HL-60 (cell line): ENCODE data around the gene CENPX.

ENCODE experiments used
- POLR2AphosphoS5 ChIP-seq: IDR thresholded peaks from 2 replicates; pipeline ENCODE4 v1.6.1; 2012; ENCODE audit warnings: low read depth
- SPI1 ChIP-seq: IDR thresholded peaks from 2 replicates; pipeline ENCODE4 v1.6.1; 2012; ENCODE audit warnings: low read depth, mild to moderate bottlenecking, borderline replicate concordance
- TF ChIP-seq, protein P1 (sequence below): IDR thresholded peaks from one replicate; pipeline ENCODE4 v1.5.1; 2011; ENCODE audit warnings: low read length, control low read depth, inconsistent platforms; ENCODE audit not compliant: insufficient read depth

DNA sequence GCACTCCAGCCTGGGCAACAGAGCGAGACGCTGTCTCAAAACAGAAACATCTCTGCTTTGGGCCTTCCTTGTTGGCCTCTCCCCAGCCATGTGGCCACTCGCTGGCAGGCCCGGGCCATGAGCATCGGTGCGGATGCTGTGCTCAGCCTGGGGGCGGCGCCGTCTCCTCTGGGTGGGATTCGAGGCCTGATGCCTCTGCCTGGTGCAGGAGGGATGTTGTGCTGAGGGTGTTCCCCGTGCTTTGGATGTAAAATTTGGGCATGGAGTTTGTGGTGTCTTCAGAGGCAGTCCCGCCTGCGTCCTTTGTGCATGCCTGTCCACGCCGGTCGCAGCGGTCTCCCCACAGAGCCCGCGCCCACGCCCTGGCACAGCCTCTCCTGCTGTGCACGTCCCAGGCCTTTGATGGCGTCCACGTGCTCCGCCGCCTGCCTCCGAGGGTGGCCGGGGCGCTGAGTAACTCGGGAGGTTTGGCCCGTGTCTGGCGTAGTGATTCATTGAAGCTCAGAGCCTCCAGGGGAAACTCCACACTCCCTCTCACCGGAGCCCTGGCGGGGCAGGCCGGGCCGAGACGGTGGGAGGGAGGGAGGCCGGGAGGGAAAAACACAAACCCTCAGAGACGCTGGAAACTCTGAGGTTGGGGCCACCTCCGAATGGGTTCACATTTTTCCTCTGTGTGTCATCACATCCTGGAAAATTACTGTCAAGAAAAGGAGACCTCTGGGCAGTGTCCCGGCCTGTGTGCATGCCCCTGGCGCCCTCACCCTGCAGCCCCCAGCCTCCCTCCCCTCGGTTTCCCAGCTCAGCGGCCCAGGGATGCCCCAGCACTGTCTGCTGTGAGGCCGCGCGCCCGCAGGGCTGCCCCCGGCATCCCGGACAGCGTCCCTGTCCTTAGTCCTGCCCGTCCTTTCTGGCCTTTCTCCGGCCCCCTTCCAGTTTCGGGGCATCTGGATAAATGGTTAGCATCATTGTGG lies 19.0 kb downstream of the CENPX start:
- TF ChIP-seq, protein P1, sequence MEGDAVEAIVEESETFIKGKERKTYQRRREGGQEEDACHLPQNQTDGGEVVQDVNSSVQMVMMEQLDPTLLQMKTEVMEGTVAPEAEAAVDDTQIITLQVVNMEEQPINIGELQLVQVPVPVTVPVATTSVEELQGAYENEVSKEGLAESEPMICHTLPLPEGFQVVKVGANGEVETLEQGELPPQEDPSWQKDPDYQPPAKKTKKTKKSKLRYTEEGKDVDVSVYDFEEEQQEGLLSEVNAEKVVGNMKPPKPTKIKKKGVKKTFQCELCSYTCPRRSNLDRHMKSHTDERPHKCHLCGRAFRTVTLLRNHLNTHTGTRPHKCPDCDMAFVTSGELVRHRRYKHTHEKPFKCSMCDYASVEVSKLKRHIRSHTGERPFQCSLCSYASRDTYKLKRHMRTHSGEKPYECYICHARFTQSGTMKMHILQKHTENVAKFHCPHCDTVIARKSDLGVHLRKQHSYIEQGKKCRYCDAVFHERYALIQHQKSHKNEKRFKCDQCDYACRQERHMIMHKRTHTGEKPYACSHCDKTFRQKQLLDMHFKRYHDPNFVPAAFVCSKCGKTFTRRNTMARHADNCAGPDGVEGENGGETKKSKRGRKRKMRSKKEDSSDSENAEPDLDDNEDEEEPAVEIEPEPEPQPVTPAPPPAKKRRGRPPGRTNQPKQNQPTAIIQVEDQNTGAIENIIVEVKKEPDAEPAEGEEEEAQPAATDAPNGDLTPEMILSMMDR = no peak
- TF ChIP-seq POLR2AphosphoS5 (no peak), SPI1 (no peak)
